GM21825 (cell line): ENCODE data around the gene THAP7.

Experiments used
- ATAC-seq: cut with Tn5 transposase; IDR thresholded peaks from one replicate; pipeline ENCODE4 v1.9.1; 2021; ENCODE audit warnings: mild to moderate bottlenecking, moderate library complexity; ENCODE audit not compliant: unreplicated experiment

Gene THAP7

DNA sequence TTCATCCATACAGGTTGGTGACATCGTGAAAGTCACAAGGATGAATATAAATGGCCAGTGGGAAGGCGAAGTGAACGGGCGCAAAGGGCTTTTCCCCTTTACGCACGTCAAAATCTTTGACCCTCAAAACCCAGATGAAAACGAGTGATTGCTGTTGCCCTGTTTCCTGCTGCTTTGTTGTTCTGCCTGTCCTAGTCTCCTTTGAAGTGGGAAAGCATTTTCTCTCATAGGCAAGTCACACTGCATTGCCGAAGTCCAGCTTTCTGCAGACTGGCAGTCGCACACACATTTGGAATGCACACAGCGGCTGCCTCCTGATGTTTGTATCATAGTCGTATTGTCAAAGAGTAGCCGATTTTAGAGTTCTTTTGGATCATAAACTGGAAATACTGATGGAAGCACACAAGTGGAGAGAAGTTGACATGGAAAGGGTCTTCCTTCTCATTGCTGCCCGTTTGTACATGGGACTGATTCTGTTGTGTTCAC is 52.2 kb downstream of the THAP7 start:
- no peak for ATAC-seq
